IPS-11a (cell line): Measurements from ENCODE around the gene WASL.
"Not testable (repeated sequence)": the region's sequence is repeated elsewhere in the genome, so short reads cannot be mapped to it uniquely, and the experiment has no call there.

Experiments used
- H3K4me3 ChIP-seq: one replicate; pipeline ENCODE4 v1.5.1; 2013; ENCODE audit warnings: low read depth, low read length, control low read depth

WASL gene

GRCh38 chr7:123635551-123636359, 113.0 kb downstream of the WASL start:
- H3K4me3 ChIP-seq: no peak overlapping the region

- H3K4me3 ChIP-seq: not testable (repeated sequence)
These were observed 114.7 kb downstream of the WASL start for GRCh38 chr7:123634011-123634573.

DNA sequence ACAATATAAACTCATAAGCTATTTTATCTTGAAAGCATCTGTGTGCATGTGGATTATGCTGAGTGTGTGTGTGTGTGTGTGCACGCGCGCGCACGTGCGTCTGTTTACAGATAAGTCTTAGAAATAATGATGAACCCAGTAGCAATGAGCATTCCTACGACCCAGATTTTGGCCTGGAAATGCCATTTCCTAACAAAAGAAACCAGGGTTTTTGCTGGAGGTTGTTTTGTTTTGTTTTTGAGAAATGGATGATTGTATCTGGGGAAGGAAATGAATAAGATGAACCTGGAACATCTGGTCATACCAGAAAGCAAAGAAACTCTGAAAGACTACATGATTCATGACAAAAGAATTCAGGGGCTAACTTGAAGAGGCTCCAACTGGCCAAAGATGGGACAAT, 115.2 kb downstream of the WASL start:
- H3K4me3 ChIP-seq: no peak overlapping the region

DNA sequence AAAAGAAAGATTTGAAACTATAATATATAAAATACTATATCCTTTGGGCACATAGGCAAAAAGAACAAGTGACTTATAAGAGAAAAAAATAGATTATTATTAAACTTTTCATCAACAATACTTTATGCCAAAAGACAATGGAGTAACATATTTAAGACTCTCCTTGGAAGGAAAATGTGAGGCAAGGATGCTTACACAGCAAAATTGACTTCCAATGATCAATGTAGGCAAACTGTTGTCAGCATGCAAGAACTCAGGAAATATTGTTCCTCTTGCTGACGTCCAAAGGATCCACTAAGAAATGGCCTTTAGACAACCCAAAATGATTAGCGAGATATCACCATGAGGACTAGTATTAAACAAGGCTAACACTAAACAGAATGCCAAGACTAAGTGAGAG, 116.0 kb downstream of the WASL start:
- no peak overlapping the region for H3K4me3 ChIP-seq
